GM19397 (cell line): ENCODE data around the gene MYO7B.
"Not testable (repeated sequence)": the region's sequence is repeated elsewhere in the genome, so short reads cannot be mapped to it uniquely, and the experiment has no call there.

Experiments used
- ATAC-seq: cut with Tn5 transposase; IDR thresholded peaks from one replicate; pipeline ENCODE4 v1.9.1; 2021; ENCODE audit warnings: mild to moderate bottlenecking, moderate library complexity; ENCODE audit not compliant: unreplicated experiment

MYO7B gene

DNA sequence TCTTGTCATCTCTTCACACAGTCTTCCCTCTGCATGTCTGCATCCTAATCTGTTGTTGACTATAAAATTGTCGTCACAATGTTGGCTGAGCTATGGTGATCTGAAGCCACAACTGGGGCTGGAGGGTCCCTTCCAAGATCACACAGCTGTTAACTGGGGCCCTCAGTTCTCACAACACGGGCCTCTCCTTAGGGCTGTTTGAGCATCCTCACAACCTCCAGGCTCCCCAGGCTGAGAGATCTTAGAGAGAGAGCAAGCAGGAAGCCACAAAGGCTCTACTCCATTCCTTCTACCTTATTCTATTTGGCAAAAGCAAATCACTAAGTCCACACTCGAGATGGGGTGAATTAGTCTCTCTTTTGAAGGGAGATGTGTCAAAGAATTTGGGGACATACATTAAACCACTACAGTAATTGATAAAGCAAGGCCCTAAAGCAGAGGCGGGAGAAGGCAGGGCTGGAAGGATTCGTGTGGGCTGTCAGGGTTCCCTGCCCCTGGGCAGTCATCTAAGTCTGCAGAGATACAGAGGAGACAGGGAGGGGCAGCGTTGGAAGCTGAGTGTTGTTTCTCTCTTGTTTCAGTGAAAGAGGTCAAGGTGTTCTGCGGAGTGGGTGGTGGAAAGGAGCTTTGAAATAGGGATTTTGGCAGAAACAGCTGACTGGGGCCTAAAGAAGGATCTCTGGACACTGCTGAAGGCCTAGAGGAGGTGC lies 15.9 kb downstream of the MYO7B start:
- ATAC-seq = no peak

DNA sequence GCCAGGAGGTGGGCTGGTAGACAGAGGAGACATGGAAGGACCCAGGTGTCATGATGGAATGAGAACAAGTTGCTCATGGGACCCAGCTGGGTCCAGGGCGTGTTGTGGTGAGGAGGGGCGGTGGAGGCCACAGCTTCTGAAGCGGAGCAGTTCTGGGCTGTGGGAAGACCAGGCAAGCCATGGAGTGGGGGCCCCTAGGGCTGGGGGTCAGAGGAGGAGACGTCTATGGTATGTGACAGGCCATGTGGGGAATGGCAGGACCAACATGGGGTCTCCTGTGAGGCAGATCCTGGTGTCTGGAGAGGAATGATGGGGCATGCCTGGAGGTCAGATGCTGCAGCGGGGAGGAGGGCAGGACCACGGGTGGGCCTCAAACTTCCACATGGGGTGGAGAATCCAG lies 16.9 kb downstream of the MYO7B start:
- no peak for ATAC-seq

DNA sequence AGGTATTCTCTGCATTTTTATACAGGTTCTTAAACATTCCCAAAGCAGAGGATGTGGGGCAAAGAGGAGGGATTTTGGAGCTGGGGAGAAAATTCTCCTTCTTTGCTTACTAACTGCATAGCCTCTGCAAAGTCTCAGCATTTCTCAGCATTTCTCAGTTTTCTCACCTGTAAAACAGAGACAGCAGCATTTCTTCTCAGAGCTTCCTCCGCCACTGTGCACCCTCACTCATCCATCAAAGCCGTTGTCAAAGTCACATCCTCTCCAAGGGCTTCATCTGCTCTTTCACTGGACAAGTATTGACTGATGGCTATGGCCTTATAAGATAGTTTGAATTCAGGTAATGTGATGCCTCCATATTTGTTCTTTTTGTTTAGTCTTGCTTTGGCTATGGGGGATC lies 17.4 kb downstream of the MYO7B start:
- ATAC-seq = no peak

DNA sequence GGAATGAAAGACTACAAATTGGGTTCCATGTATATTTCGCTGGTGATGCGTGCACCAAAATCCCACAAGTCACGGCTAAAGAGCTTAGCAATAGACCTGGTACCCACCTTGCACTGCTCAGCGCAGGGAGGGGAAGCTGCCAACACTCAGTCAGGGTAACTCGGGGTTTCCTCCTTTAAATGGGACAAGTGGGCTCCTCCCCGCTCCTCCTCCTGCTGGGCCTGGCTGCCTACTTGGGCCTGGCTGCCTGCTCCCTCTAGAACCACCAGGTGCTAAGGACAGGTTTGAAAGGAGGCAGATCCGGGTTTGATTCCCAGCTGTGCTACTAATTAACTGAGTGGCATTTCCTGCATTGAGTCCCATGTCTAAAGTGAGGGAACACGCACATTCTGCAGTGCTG lies 23.4 kb downstream of the MYO7B start:
- no peak for ATAC-seq

DNA sequence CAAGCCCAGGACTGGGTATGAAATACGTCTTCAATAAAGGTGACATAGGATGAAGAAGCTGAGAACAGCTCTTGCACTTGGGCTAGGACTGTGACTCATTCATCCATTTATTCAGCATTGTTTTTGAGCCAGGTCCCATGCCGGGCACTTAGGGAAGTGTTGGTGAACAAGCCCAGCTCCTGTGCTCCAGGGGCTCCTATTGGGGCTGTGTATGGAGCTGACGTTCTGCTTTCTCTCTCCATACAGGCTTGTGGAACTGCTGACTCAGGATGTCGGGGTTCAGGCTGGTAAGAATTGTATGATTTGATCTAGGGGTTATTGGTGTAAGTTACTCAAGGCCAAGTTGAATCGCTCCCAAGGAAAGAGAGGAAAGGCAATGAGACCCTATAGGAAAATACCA lies 24.0 kb downstream of the MYO7B start:
- no peak for ATAC-seq

DNA sequence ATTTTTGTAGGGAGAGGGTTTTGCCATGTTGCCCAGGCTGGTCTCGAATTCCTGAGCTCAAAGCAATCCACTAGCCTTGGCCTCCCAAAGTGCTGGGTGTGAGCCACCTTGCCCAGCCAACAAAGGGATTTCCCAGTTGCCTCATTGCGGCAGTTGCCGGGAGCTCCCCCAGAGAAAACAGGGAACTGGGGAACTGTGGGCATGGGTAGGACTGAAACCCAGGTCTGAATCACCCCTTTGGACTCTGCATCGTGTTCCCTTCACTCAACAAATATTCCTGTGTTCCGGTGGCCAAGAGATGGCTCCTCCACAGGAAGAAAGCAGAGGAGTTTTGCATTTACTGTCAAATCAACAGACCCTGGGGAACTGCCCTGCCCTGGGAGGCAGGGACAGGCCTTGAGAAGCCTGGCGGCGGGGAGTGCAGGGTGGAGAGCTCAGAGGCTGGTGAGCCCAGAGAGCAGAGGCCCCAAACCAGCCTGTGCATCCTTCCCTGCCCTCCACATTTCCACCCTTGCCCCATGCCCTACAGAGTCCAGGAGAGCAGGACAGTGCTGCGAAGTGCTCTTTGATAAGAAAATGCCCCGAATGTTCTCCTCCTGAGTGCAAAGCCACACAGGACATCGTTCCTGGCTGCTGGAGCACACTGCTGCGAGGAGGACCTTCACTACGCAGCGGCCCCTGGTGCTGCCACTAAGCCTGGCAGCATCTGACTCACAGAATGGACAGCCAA lies 24.9 kb downstream of the MYO7B start:
- no peak for ATAC-seq

DNA sequence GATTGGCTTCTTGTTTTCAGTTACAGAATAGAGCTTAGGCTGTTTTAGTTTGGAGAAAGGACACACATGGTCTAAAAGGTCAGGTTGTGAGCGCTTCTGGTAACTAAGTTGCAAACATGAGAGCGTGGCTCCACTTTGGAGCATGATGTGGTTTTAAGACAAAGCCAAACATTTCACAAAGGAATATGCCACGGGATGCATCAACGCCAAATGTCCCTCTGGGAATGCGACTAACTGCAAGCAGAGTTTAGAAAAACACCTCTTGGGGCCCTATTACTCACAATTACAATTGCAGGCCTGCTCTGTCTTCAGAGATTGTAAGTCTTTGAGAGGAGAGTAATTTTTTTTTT lies 25.4 kb downstream of the MYO7B start:
- no peak for ATAC-seq

DNA sequence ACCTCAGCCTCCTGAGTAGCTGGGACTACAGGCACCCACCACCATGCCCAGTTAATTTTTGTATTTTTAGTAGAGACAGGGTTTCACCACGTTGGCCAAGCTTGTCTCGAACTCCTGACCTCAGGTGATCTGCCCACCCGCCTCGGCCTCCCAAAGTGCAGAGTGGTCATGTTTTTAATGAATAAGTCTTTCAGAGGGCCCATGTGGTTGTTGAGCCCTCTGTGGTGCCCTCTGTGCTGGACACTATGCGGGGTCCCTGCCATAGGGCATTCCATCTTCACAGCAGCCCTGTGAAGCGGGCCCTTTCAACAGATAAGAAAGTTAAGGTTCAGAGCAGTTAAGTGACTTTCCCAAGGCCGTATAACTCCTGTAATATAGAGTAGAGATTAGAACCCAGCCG lies 25.9 kb downstream of the MYO7B start:
- ATAC-seq = no peak

DNA sequence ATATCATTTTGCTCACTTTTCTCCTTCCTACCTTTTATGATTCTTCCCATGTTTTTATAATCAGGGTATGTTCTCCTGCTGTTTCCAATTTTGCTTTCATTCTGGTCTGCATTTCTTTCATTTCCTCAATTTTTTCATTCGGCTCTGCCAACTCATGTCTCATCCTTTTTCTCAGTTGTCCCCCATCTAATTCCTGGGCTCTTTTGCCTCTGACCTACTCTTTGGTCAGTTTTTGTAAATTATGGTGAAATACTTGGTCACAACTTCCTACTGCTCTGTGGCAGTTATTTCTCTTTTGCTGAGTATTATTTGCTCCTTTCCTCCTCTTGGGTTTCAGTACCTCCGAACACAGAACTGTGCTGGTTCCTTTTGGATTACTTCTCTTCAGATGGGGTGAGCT lies 27.5 kb downstream of the MYO7B start:
- no peak for ATAC-seq

DNA sequence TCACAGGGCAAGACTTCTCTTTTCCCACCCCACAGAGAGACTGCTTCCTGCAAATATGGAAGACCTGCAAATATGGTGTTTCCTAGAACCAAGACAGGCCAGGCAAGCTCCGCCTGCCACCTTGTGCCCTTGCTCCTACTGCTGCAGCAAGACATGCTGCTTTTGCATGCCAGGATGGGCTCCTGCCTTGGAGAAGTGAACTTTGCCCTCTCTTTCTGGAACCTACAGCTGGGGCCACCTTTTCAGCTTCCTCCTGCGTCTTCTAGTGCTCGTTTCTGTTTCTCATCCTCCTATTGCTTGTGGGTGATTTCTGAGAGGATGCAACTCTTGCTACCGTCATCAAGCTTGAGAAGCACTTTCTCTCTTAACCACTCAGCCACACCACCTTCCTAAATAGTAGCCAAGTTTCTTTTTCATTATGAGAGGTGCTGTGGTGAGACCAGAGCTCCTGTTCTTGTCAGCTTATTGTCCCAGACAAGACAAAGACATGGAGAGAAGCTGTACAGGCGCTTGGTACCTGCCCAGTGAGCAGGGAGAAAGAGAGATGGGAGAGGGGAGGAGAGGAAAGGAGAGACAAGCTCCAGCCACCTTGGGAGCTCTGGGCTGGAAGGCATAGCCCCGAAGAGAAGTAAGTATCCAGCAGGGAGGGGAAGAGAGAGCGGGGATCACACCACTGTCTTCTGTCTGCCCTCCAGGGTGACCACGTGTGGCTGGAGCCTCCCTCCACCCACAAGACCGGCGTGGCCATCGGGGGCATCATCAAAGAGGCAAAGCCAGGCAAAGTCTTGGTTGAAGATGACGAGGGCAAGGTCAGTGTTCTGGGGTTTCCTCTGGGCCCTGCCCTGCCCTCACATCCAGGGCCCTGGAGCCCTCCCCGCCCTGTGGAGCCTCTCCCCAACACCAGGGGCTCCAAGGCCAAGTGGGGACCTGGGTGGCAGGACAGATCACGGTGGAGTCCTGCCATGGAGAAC lies 28.3 kb downstream of the MYO7B start:
- peak; percentile 96 for ATAC-seq

DNA sequence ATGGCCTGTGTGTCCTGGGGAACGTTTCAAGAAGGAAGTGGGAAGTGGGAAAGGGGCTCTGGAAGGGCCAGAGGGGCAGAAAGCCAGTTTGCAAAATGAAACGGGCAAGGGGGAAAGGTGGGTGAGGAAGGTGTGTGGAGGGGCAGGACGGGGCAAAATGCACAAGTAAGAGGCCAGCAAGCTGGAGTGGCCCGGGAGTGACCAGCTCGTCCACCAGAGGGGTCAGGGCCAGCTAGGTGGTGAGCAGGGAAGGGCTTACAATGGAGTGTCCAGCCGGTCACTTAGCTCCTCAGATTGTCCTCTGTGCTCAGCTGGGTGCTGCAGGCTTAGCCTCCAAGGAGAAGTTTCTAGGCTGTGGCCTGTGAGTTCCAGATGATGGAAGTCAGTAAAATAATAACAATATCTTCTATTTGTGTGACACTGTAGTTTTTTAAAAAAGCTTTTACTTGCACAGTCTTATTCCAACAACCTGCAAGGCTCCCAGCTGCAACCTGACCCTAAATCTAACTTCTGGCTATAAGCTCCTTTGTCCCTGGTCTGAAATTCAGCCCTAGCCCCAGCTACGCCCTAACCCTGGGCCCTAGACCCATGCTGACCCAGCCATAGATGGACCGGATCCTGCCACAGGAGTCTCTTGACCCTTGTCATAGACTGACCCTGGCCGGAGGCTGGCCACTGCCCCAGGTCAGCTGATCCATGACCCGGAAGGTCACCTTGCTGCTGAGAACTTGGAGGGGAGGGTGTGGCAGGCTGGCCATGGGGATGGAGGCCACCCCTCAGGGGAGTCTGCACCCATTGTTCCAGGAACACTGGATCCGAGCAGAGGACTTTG lies 29.2 kb downstream of the MYO7B start:
- no peak for ATAC-seq

DNA sequence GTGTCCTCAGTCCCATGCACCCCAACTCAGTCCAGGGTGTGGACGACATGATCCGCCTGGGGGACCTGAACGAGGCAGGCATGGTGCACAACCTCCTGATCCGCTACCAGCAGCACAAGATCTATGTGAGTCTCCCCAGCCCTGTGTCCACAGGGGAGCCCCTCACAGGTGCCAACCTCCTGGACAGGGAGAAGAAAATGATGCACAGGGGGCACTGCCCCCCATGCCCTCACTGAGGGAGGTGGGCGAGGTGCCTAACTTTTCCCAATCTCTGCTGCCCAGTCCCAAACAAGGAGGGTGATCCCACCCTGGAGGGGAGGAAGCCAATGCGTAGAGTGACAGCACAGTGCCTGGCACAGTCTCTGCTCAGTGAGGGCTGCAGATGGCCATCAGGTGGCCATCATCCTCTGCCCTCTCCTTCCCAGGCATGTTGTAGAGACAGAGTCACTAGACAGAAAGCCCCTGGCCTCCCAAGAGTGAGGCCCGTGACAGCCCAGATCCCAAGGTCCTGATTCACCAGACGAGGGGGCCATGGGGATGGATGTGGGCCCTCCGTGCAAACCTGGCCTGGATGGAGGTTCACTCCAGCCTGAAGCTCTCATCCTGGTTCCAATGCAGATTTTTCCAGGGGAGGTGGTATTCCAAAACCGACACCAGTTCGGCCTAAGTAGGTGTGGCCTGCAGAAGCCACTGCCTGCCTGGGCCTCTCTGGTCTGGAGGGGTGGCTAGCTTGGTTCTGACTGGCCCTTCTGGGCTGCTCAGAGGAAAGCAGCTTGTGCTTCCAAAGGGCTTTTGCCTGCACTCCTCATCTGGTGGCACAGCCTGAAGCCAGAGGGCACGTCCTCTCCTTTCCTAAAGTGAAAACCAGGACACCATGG lies 30.0 kb downstream of the MYO7B start:
- no peak for ATAC-seq

DNA sequence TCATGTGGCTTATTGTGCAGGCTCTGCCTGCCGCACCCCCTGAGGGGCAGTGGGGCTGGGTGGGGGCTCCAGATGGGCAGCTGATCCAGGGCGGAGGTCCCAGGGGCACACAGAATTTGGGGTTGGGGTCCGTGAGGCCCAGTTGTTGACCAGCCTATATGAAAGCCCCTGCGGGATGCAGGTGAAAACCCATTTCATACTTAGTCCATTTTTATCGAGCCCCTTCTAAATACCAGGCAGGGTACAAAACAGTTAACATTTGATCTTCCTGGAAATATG lies 30.6 kb downstream of the MYO7B start:
- ATAC-seq = no peak

DNA sequence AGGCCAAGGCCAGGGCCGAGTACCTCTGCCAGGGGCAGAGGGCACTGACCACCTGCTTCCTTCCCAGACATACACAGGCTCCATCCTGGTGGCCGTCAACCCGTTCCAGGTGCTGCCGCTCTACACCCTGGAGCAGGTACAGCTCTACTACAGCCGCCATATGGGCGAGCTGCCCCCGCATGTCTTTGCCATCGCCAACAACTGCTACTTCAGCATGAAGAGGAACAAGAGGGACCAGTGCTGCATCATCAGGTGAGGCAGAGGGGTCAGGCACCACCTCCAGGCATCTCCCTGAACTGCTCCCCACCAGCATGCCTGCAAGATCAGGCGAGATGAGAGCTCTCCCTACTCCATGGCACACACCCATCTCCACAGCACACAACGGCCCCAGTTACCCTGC lies 31.1 kb downstream of the MYO7B start:
- ATAC-seq = no peak

DNA sequence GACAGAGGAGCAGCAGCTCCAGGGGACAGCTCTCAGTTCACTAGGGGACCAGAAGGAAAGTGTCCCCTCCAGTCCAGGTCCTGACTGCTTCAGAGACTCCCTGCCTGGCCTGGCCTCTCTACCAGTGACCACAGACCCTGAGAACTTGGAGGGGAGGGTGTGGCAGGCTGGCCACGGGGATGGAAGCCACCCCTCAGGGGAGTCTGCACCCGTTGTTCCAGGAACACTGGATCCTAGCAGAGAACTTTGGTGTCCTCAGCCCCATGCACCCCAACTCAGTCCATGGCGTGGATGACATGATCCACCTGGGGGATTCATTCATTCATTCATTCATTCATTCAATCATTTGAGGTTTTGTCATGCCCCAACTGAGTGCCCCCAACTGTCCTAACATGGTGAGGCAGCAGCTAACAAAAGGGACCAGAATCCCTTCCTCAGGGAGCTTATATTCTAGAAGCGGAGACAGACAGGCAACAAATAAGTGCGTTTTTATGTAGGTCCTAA lies 31.9 kb downstream of the MYO7B start:
- no peak for ATAC-seq

DNA sequence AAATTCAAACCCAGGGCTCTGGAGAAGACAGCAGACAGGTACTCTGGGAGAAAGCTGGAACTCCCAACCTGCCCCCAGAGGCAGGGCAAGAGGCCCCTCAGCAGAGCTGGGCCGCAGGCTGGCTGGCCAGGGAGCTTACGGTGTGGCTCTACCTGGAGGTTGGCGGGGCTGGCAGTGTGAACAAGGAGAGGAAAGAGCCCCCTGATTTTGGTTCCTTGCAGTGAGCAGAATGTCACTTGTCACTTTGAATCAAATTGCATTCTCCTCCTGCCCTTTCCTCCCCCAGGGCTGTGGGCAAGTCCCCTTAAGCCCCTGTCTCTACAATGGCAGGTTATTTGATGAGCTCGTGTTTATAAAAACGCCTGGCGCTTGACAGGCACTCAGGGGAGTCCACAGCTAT lies 32.6 kb downstream of the MYO7B start:
- no peak for ATAC-seq

DNA sequence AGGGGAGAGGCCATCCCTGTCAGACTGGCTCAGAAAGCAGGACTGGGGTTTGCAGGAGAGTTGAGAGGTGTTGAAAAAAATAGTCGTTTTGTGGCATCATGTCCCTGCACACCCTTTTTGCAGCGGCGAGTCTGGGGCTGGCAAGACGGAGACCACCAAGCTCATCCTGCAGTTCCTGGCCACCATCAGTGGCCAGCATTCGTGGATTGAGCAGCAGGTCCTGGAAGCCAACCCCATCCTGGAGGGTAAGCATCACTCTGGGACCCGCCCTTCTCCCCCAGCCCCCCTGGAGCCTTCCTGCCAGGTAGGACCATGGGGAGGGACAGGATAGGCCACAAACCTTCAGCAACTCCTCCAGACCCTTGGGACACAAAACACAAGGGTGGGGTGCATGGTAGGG lies 34.2 kb downstream of the MYO7B start:
- no peak for ATAC-seq

DNA sequence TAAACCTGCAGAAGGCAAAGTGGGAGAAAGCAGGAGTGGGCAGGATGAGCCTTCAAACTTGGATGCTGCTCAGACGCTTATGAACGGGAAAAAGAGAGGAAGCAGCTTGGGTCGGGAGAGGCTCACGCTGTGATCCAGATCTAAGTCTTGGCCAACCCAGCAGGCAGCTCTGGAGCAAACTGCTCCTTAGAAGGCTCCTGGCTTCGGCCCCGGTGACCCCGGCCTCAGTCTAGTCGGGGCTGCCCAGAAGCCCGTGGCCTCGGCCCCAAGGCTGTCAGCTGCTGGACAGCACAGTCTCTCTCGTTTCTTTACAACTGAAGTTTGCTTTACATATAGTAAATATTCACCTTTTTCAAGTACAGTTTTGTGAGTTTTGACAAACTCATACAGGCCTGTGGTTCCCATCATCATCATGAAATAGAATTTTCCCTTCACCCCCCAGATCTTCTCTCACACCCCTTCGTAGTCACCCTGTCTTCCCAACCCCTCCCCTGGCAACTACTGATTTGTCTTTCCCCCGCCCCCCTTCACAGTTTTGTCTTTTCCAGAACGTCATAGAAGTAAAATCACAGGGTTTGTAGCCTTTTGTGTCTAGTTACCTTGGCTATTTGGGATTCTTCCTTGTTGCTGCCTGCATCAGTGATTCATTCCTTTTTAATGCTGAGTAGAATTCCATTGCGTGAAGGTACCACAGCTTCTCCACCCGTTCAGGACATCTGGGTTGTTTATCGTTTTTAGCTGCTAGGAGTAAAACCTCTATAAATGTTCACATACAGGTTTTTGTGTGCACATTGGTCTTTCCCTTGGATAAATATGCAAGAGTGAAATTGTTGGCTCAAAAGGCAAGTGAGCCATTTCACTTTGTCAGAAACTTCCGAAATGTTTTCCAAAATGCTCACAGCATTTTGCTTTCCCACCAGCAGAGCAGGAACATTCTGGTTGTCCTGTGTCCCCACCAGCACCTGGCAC lies 35.1 kb downstream of the MYO7B start:
- no peak for ATAC-seq

DNA sequence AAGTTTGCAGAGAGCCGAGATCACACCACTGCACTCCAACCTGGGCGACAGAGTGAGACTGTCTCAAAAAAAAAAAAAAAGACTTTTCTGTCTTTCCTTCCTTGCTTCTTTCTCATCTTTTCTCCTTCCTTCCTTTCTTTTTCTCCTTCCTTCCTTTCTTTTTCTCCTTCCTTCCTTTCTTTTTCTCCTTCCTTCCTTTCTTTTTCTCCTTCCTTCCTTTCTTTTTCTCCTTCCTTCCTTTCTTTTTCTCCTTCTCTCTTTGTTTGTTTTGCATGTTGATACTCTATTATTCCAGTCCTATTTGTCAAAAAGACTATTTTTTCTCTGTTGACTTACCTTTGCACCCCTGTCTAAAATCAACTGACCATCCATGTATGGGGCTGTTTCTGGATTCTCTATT lies 36.9 kb downstream of the MYO7B start:
- not testable (repeated sequence) for ATAC-seq
